Right atrium auricular region (tissue), 2 donors: ENCODE results near the gene ERP44. TPM values are rescaled to one million over a fixed set of nuclear protein-coding genes. Genes with fewer than 3 reads are reported as not detected.
"Not testable (repeated sequence)": the region's sequence is repeated elsewhere in the genome, so short reads cannot be mapped to it uniquely, and the experiment has no call there.

Experiments used
- DNase-seq: peaks from one replicate; pipeline ENCODE4 v3.0.0-alpha.2; 2019; ENCODE audit warnings: low spot score
- H3K27ac ChIP-seq, 2 donors: fragments of 200-600 bp; sonication (generic); 1 replicate in 1 of 2; 2 replicates in 1 of 2; pipeline ENCODE4 v1.5.1; 2016 to 2019
- H3K27me3 ChIP-seq, 2 donors: fragments of 200-600 bp; sonication (generic); one replicate each; pipeline versions ENCODE4 v1.5.1 to v1.6.0; 2017 to 2019
- H3K36me3 ChIP-seq: fragments of 200-600 bp; sonication (generic); one replicate; pipeline ENCODE4 v1.5.1; 2016
- H3K4me1 ChIP-seq, 2 donors: fragments of 200-600 bp; sonication (generic); one replicate each; pipeline versions ENCODE4 v1.5.1 to v1.6.0; 2017 to 2019
- H3K4me3 ChIP-seq, 2 donors: fragments of 200-600 bp; sonication (generic); 1 replicate in 1 of 2; 2 replicates in 1 of 2; pipeline ENCODE4 v1.5.1; 2017 to 2019; ENCODE audit warnings: mild to moderate bottlenecking in 1 of 2, moderate library complexity in 1 of 2
- H3K9me3 ChIP-seq, 2 donors: fragments of 200-600 bp; sonication (generic); one replicate each; pipeline ENCODE4 v1.5.1; 2019
- total RNA-seq, 2 donors: library from RNA; depleted of rRNA; stranded (reverse); fragments of >200 nt; gene quantifications; one replicate each; pipeline ENCODE4 v1.1.0, GENCODE V29; 2016
- TF ChIP-seq, protein P1 (sequence below), 2 donors: fragments of 200-600 bp; sonication (generic); IDR thresholded peaks; one replicate each; pipeline ENCODE4 v1.5.1; 2019; ENCODE audit warnings: antibody characterized with exemption in 2 of 2

The ERP44 gene
- total RNA-seq, 2 donors from 2014 or later = 11.0 to 12.9 TPM

DNA sequence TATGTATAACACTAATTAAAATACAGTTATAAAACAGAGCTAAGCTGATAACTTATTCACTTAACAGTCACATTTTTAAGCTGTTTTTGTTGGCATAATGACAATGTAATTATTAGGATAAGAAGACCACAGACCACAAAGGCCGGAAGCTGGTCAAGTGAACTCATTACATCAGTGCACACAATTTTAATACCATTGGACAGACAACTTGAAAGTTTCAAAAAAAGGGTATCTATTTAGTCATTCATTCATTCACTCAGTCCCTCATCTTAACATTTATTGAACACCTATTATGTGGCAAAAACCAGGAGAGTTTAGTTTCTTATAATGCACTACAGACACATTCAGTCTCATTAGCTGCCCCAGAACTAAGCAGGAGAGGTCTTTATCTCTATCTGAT, 11.6 kb downstream of the ERP44 start:
- peaks cover 0 to 40% of the 10 kb centered on the region in 2 donors for H3K4me1 ChIP-seq
- H3K36me3 ChIP-seq = no peaks in the 10 kb centered on the region
- no peaks in the 10 kb centered on the region for H3K27me3 ChIP-seq
- TF ChIP-seq, protein P1, sequence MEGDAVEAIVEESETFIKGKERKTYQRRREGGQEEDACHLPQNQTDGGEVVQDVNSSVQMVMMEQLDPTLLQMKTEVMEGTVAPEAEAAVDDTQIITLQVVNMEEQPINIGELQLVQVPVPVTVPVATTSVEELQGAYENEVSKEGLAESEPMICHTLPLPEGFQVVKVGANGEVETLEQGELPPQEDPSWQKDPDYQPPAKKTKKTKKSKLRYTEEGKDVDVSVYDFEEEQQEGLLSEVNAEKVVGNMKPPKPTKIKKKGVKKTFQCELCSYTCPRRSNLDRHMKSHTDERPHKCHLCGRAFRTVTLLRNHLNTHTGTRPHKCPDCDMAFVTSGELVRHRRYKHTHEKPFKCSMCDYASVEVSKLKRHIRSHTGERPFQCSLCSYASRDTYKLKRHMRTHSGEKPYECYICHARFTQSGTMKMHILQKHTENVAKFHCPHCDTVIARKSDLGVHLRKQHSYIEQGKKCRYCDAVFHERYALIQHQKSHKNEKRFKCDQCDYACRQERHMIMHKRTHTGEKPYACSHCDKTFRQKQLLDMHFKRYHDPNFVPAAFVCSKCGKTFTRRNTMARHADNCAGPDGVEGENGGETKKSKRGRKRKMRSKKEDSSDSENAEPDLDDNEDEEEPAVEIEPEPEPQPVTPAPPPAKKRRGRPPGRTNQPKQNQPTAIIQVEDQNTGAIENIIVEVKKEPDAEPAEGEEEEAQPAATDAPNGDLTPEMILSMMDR (IDR thresholded peaks at IDR 0.05) = no peak
- H3K4me3 ChIP-seq = no peak overlapping the region
- no peak overlapping the region for H3K27ac ChIP-seq
- DNase-seq = no peak
- no peaks in the 10 kb centered on the region for H3K9me3 ChIP-seq

DNA sequence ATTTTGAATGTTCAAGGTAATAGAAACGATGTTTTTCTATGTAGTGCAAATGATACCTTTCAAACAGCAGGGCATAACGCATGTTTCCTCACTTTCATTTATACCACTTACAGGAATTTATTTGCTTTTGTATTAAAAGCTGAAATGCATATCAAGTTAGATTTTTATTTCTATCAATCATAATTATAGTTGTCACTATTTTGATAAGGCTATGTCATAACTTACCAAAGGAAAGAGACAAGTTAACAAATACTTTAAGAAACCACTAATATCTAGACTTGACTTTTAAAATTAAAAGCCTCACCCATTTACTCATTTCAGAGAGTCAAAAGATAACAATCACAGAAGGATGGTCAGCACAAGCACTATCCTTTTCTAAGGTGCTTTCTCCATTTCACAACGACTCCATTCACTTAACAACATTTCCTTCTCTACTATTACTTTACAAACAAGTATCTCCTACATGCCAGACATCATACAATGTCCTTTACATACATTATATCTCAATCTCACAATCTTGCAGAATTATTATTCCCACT, 12.6 kb downstream of the ERP44 start:
- no peaks in the 10 kb centered on the region for H3K9me3 ChIP-seq
- no peak for DNase-seq
- peaks cover 0 to 31% of the 10 kb centered on the region in 2 donors for H3K4me1 ChIP-seq
- no peaks in the 10 kb centered on the region for H3K36me3 ChIP-seq
- no peak overlapping the region for H3K4me3 ChIP-seq
- TF ChIP-seq, protein P1 (IDR thresholded peaks at IDR 0.05) = no peak
- no peak overlapping the region for H3K27ac ChIP-seq
- H3K27me3 ChIP-seq = no peaks in the 10 kb centered on the region

DNA sequence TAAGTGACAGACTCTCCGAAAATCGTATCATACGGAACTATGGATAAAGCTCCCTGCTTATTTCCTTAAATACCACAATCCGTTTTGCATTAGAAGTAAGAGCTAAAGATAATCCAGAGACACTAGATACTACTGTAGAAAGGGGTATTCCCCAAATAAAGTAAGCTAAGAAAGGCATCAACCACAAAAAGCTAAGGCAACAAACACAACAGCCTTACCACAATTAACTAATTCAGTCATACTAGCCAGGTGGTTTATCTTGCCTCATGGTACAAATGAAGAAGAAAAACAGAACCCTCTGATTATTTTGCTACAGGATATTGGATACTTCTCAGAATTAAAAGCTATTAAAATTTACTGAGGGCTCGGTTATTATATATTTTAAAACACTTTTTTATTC, 14.1 kb downstream of the ERP44 start:
- no peaks in the 10 kb centered on the region for H3K9me3 ChIP-seq
- TF ChIP-seq, protein P1 (IDR thresholded peaks at IDR 0.05) = no peak
- no peak overlapping the region for H3K4me3 ChIP-seq
- H3K27ac ChIP-seq = no peak overlapping the region
- H3K36me3 ChIP-seq = no peaks in the 10 kb centered on the region
- no peak for DNase-seq
- H3K4me1 ChIP-seq = peaks cover 0 to 31% of the 10 kb centered on the region in 2 donors
- no peaks in the 10 kb centered on the region for H3K27me3 ChIP-seq

DNA sequence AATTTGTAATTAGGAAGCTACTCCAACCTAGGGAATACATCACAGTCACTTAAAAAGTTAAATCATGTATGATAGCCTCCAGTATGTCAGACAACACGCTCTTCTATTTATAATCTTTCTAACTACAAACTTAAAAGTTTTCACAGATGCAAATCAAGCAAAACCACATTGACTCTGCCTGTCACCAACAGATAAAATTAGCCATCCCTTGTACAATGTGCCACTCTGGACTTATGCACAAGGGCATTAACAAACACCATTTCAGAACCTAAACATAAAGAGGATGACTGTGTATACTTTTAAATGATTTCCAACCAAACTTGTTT, 14.7 kb downstream of the ERP44 start:
- H3K27ac ChIP-seq = no peak overlapping the region
- H3K36me3 ChIP-seq = no peaks in the 10 kb centered on the region
- H3K4me1 ChIP-seq = peaks cover 0 to 31% of the 10 kb centered on the region in 2 donors
- no peak overlapping the region for H3K4me3 ChIP-seq
- no peaks in the 10 kb centered on the region for H3K9me3 ChIP-seq
- TF ChIP-seq, protein P1 (IDR thresholded peaks at IDR 0.05) = no peak
- no peak for DNase-seq
- no peaks in the 10 kb centered on the region for H3K27me3 ChIP-seq

DNA sequence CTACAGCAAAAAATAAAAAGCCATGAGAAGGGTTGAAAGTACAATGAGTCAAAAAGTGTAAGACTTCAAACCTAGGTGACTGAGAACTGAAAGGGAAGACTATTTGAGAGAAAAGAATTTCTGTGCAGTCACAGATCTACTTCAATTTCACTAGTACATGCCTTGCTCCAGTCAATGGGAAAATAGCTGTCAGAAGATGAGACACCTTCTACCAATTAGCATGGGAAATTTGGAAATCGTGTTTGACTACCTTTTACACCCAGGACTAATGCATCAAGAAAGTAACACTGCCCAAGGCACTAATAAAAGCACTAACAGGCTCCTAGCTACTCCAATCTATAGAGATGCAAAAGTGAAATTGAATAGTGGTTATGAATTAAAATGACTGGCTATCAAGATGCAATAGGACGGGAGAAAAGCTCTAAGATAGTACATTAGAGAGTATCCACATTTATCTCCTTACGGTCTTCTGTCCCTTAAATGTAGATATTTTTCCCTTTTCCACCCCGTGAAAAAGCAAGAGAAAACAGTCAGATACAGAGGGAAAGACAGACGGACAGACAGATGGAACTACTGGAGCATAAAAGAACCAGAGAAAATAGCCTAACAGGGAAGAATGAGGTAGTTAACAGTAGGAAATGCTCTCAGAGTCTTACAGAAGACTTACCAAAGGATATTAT, 15.2 kb downstream of the ERP44 start:
- no peaks in the 10 kb centered on the region for H3K9me3 ChIP-seq
- no peak for DNase-seq
- peaks cover 0 to 31% of the 10 kb centered on the region in 2 donors for H3K4me1 ChIP-seq
- no peak overlapping the region for H3K4me3 ChIP-seq
- TF ChIP-seq, protein P1 (IDR thresholded peaks at IDR 0.05) = no peak
- no peak overlapping the region for H3K27ac ChIP-seq
- H3K36me3 ChIP-seq = no peaks in the 10 kb centered on the region
- no peaks in the 10 kb centered on the region for H3K27me3 ChIP-seq

DNA sequence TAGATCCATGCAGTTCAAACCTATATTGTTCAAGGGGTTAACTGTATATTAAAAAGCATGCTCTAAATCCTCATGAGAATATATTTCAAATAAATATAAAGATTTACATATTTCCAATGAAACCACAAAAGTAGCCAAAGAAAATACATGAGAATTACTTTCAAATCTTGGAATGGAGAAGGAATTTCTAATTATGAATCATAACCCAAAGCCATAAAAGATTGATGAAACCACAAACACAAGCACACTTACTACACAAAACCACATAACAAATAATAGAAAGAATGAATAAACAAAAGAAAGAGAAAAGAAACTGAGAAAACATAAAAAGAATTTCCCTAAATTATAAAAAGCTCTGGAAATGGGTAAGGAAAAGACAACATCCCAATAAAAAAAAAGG, 16.0 kb downstream of the ERP44 start:
- no peaks in the 10 kb centered on the region for H3K9me3 ChIP-seq
- no peaks in the 10 kb centered on the region for H3K36me3 ChIP-seq
- TF ChIP-seq, protein P1 (IDR thresholded peaks at IDR 0.05) = no peak
- H3K27me3 ChIP-seq = no peaks in the 10 kb centered on the region
- no peak overlapping the region for H3K27ac ChIP-seq
- DNase-seq = no peak
- no peak overlapping the region for H3K4me3 ChIP-seq
- peaks cover 0 to 24% of the 10 kb centered on the region in 2 donors for H3K4me1 ChIP-seq

DNA sequence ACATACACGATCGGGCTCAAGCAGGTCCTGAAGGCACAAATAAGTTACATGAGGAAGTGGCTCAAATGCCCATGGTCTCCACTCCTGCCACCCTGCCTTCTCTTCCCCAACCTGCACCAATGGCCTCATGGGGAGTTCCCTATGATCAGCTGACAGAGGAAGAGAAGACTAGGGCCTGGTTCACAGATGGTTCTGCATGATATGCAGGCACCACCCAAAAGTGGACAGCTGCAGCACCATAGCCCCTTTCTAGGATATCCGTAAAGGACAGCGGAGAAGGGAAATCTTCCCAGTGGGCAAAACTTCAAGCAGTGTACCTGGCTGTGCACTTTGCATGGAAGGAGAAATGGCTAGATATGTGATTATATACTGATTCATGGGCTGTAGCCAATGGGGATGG, 22.5 kb downstream of the ERP44 start:
- H3K4me1 ChIP-seq = peaks cover 0 to 12% of the 10 kb centered on the region in 2 donors

More for the DNA sequence above, 22.5 kb downstream of the ERP44 start:
- H3K4me3 ChIP-seq, H3K9me3 ChIP-seq, DNase-seq, H3K27ac ChIP-seq, H3K27me3 ChIP-seq, H3K36me3 ChIP-seq: not testable (repeated sequence)
